Psoas muscle (tissue), 8 donors: ENCODE results near the gene NINL. TPM values are rescaled to one million over a fixed set of nuclear protein-coding genes. Genes with fewer than 3 reads are reported as not detected.

Experiments
- ATAC-seq, 4 donors: fragments of 200-7000 bp; cut with Tn5 transposase; one replicate each; pipeline ENCODE4 v1.9.1; 2020; ENCODE audit warnings: moderate library complexity in 3 of 4, mild to moderate bottlenecking in 2 of 4
- DNase-seq, 2 donors: peaks; one replicate each; pipeline ENCODE4 v3.0.0-alpha.2; 2020
- H3K27ac ChIP-seq: fragments of 200-600 bp; one replicate; pipeline ENCODE4 v1.8.0; 2022
- H3K27me3 ChIP-seq, 3 donors: fragments of 200-600 bp in 1 of 3; one replicate each; pipeline versions ENCODE4 v1.6.1 to v1.8.0; 2013 to 2022; ENCODE audit warnings: low read length in 2 of 3, mild to moderate bottlenecking in 2 of 3, moderate library complexity in 1 of 3; ENCODE audit not compliant: insufficient read depth in 3 of 3
- H3K36me3 ChIP-seq, 2 donors: fragments of 200-600 bp in 1 of 2; one replicate each; pipeline versions ENCODE4 v1.6.1 to v1.8.0; 2013 to 2022; ENCODE audit warnings: low read depth in 1 of 2, mild to moderate bottlenecking in 1 of 2, moderate library complexity in 1 of 2; ENCODE audit not compliant: insufficient read depth in 1 of 2
- H3K4me1 ChIP-seq: fragments of 200-600 bp; one replicate; pipeline ENCODE4 v1.8.0; 2022
- H3K4me3 ChIP-seq: fragments of 200-600 bp; one replicate; pipeline ENCODE4 v1.8.0; 2022; ENCODE audit warnings: mild to moderate bottlenecking
- H3K9me3 ChIP-seq: fragments of 200-600 bp; one replicate; pipeline ENCODE4 v1.8.0; 2022
- CTCF ChIP-seq: fragments of 200-600 bp; IDR thresholded peaks from one replicate; pipeline ENCODE4 v1.8.0; 2022; ENCODE audit warnings: antibody characterized with exemption
- WGBS, 3 donors: extraction: QIAGEN DNeasy Blood & Tissue Kit; methylation state at CpG; one replicate each; pipeline versions ENCODE4 v1.1.6 to v1.1.7; 2013; 5-methylcytosine and 5-hydroxymethylcytosine counted together
- intact Hi-C, 2 donors: fragments of 100-400 bp; cut with DNase I; formaldehyde crosslinking; loops; one replicate each; pipeline versions ENCODE4 v1.11.0 to v1.14.2; 2022
- polyA plus RNA-seq, 3 donors: library from polyadenylated mRNA; stranded (reverse); fragments of 200-250 nt; gene quantifications; one replicate each; pipeline ENCODE4 v1.2.3, GENCODE V29; 2013
- total RNA-seq, 4 donors: library from RNA; stranded (reverse); fragmentation: NEBNext Ultra II Directional in 2 of 4; extraction: Animal tissue kit (Norgen Biotek cat#: 25700) in 2 of 4; gene quantifications; one replicate each; pipeline versions ENCODE4 v1.2.1 to v1.2.4, GENCODE V29; 2021 to 2023
- donor health status: healthy with polysubstance abuse.
- donor health status: DM: no; HTN: no; CAD: no; lungs with moderate emphysema.
- donor health status: Bipolar disorder and iron deficiency.
- donor health status: healthy.
- donor health status: DM: yes; HTN: yes; CAD: no.
- donor health status: DM: no; HTN: no; CAD: no.
- donor health status: DM: no; HTN: no; CAD: no.
- donor health status: DM: yes; HTN: yes; CAD: no.

Gene NINL
- total and polyA plus RNA-seq, 7 donors: 0.22 to 1.3 (median 0.42) TPM

- TF ChIP-seq CTCF: no peak
- no peak overlapping the region for H3K4me3 ChIP-seq
- no peaks in the 10 kb centered on the region for H3K4me1 ChIP-seq
- intact Hi-C loops: no loop called here
- no peaks in the 10 kb centered on the region for H3K27me3 ChIP-seq
- ATAC-seq: no peak
- no peak overlapping the region for H3K27ac ChIP-seq
- no peaks in the 10 kb centered on the region for H3K36me3 ChIP-seq
- H3K9me3 ChIP-seq: no peaks in the 10 kb centered on the region
- DNase-seq: no peak
These were observed 164.2 kb downstream of the NINL start for GRCh38 chr20:25421102-25421501.

- intact Hi-C loops: no loop called here
- Histone ChIP-seq H3K27ac (no peak overlapping the region), H3K4me3 (no peak overlapping the region), H3K9me3 (no peaks in the 10 kb centered on the region), H3K36me3 (no peaks in the 10 kb centered on the region), H3K27me3 (no peaks in the 10 kb centered on the region), H3K4me1 (no peaks in the 10 kb centered on the region)
- ATAC-seq (no peak), DNase-seq (no peak)
- no peak for TF ChIP-seq CTCF
- WGBS, 3 donors: 96 to 100% (median 97%) methylated on average over 1 of the region's 1 CpG
These were observed 166.6 kb downstream of the NINL start for GRCh38 chr20:25418776-25419175.

- H3K4me3 ChIP-seq: no peak overlapping the region
- H3K27me3 ChIP-seq: no peaks in the 10 kb centered on the region
- intact Hi-C loops: loop anchor here (10.0 kb wide), 2 partner anchors 286 to 324 kb away; partner anchors contain the start of genes VSX1 (in 1 of the 2) and ZNF337 (in 1 of the 2)
- H3K4me1 ChIP-seq: peaks cover 8% of the 10 kb centered on the region
- H3K36me3 ChIP-seq: no peaks in the 10 kb centered on the region
- no peak for TF ChIP-seq CTCF
- no peak overlapping the region for H3K27ac ChIP-seq
- peaks cover 2% of the 10 kb centered on the region for H3K9me3 ChIP-seq
- ATAC-seq (no peak), DNase-seq (no peak)
- WGBS, 3 donors: 87 to 96% (median 89%) methylated on average over 5 of the region's 5 CpGs
These were observed 176.4 kb downstream of the NINL start for GRCh38 chr20:25408890-25409289.

GRCh38 chr20:25408170-25408547 is 177.2 kb downstream of the NINL start:
- intact Hi-C loops: loop anchor here (10.0 kb wide), 2 partner anchors 287 to 323 kb away; partner anchors contain the start of genes VSX1 (in 1 of the 2) and ZNF337 (in 1 of the 2)
- Histone ChIP-seq H3K27me3 (no peaks in the 10 kb centered on the region), H3K36me3 (no peaks in the 10 kb centered on the region), H3K27ac (no peak overlapping the region), H3K4me3 (peak overlapping the region; percentile 81), H3K4me1 (peaks cover 8% of the 10 kb centered on the region), H3K9me3 (peaks cover 9% of the 10 kb centered on the region)
- no peak for TF ChIP-seq CTCF
- DNase-seq (no peak), ATAC-seq (no peak)
- 8% methylated on average over 4 of the region's 4 CpGs for WGBS, 3 donors
